Measurements from ENCODE around the gene SLC36A1.

SLC36A1 gene

DNA sequence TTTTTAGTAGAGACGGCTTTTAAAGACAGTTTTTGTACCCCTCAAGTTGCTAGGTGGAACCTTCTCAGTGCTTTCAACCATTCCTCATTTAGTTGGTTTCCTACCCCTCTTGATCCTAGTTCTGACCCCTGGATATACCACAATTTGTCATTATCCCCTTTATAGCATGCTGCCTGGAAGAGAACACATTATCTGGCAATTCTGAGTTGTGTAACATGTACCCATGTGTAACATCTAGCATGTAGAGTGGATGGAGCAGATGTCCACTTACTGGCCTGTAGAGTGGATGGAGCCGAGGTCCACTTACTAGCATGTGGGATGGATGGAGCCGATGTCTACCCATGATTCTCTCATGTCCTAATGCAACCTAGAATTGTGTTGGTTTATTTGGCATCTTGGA lies 7.5 kb downstream of the SLC36A1 start:
- Histone ChIP-seq H3K4me1 (ENCODE audit: control insufficient read depth in 1 of 2, insufficient read depth in 2 of 2, low read length in 2 of 2) (peaks cover 0 to 3% of the 10 kb centered on the region in 2 donors), H3K4me3 (ENCODE audit: low read depth in 1 of 2, low read length in 2 of 2) (no peak overlapping the region), H3K36me3 (ENCODE audit: control insufficient read depth in 1 of 2, insufficient read depth in 2 of 2, low read length in 2 of 2) (peaks cover under 1 to 7% of the 10 kb centered on the region in 2 donors), H3K27ac (ENCODE audit: low read length) (no peak overlapping the region), H3K9me3 (ENCODE audit: control insufficient read depth in 1 of 2, low read length in 2 of 2) (no peaks in the 10 kb centered on the region), H3K27me3 (ENCODE audit: low read depth, low read length) (no peaks in the 10 kb centered on the region)

DNA sequence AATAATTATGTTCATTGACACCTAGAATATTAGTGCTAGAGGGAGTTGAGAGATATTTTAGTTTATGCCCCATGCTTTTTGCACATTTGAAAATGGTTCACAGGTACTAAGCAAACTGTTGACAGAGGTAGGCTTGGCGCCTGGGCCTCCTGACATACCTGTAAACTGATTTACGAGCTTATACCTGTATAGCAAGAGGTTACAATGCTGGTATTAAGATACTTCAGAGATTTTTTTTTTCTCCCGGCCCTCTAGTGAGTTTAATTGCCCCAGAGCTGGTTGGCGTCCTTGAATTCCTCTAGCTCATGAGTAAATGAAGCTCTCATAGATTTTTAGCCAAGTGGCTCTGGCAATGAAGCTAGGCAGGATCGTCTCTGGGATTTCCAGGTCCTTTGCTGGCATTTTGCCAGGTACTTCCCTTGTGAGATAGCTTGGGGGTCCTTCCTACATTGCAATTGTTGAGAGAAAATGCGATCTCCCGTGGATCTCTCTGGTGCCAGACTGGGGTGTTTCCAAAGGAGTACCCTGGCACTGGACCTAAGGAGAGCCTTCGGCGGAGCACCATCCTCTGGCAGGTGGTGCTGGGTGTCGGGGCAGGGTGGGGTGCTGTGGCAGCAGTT lies 9.0 kb downstream of the SLC36A1 start:
- Histone ChIP-seq H3K4me3 (ENCODE audit: low read depth in 1 of 2, low read length in 2 of 2) (no peak overlapping the region), H3K27me3 (ENCODE audit: low read depth, low read length) (no peaks in the 10 kb centered on the region), H3K4me1 (ENCODE audit: control insufficient read depth in 1 of 2, insufficient read depth in 2 of 2, low read length in 2 of 2) (peaks cover 0 to 3% of the 10 kb centered on the region in 2 donors)

DNA sequence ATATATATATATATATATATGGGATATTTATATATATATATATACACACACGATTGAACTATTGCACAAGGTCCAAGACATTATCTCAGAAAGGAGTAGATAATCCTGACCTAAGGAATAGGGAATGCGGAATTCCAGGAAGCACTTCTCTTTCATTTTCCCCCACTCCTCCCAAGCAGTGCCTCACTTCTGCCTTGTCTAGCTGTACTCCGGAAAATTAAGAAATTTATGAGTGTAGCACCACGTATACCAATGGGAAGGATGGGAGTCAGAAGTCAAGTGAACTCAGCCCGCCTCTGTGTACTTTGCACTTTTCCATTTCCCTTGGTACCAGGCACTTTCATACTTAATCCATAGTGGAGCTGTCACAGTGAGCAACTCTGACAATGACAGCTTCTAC lies 10.9 kb downstream of the SLC36A1 start:
- Histone ChIP-seq H3K27ac (ENCODE audit: low read length) (no peak overlapping the region), H3K4me1 (ENCODE audit: control insufficient read depth in 1 of 2, insufficient read depth in 2 of 2, low read length in 2 of 2) (no peaks in the 10 kb centered on the region), H3K4me3 (ENCODE audit: low read depth in 1 of 2, low read length in 2 of 2) (no peak overlapping the region), H3K36me3 (ENCODE audit: control insufficient read depth in 1 of 2, insufficient read depth in 2 of 2, low read length in 2 of 2) (peaks cover 10 to 16% of the 10 kb centered on the region in 2 donors), H3K9me3 (ENCODE audit: control insufficient read depth in 1 of 2, low read length in 2 of 2) (no peaks in the 10 kb centered on the region), H3K27me3 (ENCODE audit: low read depth, low read length) (no peaks in the 10 kb centered on the region)

More for the DNA sequence above, 9.0 kb downstream of the SLC36A1 start:
- peaks cover 10 to 16% of the 10 kb centered on the region in 2 donors for H3K36me3 ChIP-seq (ENCODE audit: control insufficient read depth in 1 of 2, insufficient read depth in 2 of 2, low read length in 2 of 2)
- no peaks in the 10 kb centered on the region for H3K9me3 ChIP-seq (ENCODE audit: control insufficient read depth in 1 of 2, low read length in 2 of 2)
- no peak overlapping the region for H3K27ac ChIP-seq (ENCODE audit: low read length)

DNA sequence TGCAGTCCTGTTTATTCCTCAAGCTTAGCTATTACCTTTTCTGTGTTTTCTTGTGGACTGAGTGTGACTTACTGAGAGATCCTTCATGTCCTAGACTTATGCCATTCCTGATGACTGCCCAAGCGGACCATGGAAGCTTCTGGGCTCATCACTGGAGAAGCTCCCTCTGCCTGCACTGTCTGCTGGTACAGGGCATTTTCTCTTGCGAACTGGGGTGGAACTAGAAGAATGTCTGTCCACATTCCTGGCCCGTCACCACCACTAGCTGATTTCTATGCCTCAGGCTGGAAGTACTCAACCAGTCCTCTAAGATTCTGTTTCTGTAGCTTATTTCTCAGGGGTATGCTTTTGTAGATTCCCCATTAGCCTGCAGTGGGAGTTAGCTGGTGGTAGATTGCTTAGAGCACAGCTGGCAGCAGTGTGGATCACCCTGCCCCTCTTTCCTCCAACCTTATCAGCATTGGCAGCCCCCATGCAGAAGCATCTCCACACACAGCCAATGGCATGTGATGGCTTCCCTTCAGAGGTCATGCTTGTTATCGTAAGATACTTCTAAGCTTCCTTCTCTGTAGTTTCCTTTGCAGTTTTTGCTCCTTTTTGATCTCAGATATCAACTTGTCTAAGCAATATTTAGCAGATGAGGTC lies 12.4 kb downstream of the SLC36A1 start:
- Histone ChIP-seq H3K27ac (ENCODE audit: low read length) (no peak overlapping the region), H3K36me3 (ENCODE audit: control insufficient read depth in 1 of 2, insufficient read depth in 2 of 2, low read length in 2 of 2) (peaks cover 17 to 27% of the 10 kb centered on the region in 2 donors), H3K4me1 (ENCODE audit: control insufficient read depth in 1 of 2, insufficient read depth in 2 of 2, low read length in 2 of 2) (no peaks in the 10 kb centered on the region), H3K9me3 (ENCODE audit: control insufficient read depth in 1 of 2, low read length in 2 of 2) (no peaks in the 10 kb centered on the region), H3K27me3 (ENCODE audit: low read depth, low read length) (no peaks in the 10 kb centered on the region), H3K4me3 (ENCODE audit: low read depth in 1 of 2, low read length in 2 of 2) (no peak overlapping the region)

DNA sequence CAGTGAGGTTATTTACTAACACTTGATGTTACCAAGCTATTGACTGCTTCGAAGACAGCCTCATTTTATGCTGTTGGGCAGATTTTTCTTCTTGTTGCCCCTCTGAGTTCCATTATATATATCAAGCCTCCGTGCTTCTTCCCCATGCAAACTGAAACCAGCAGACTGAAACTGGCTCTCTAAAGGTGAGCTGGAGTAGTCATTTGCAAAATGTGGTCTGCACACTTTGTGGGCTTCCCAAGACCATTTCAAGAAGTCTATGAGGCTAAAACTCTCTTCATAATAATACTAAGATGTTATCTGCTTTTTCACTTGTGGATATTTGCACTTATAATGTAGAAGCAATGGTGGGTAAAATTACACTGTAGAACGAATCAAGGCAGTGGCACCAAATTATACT lies 13.9 kb downstream of the SLC36A1 start:
- H3K4me3 ChIP-seq (ENCODE audit: low read depth in 1 of 2, low read length in 2 of 2), result no peak overlapping the region
- H3K4me1 ChIP-seq (ENCODE audit: control insufficient read depth in 1 of 2, insufficient read depth in 2 of 2, low read length in 2 of 2), result no peaks in the 10 kb centered on the region
- H3K36me3 ChIP-seq (ENCODE audit: control insufficient read depth in 1 of 2, insufficient read depth in 2 of 2, low read length in 2 of 2), result peaks cover 25 to 42% of the 10 kb centered on the region in 2 donors
- H3K27ac ChIP-seq (ENCODE audit: low read length), result no peak overlapping the region
- H3K9me3 ChIP-seq (ENCODE audit: control insufficient read depth in 1 of 2, low read length in 2 of 2), result no peaks in the 10 kb centered on the region
- H3K27me3 ChIP-seq (ENCODE audit: low read depth, low read length), result no peaks in the 10 kb centered on the region

DNA sequence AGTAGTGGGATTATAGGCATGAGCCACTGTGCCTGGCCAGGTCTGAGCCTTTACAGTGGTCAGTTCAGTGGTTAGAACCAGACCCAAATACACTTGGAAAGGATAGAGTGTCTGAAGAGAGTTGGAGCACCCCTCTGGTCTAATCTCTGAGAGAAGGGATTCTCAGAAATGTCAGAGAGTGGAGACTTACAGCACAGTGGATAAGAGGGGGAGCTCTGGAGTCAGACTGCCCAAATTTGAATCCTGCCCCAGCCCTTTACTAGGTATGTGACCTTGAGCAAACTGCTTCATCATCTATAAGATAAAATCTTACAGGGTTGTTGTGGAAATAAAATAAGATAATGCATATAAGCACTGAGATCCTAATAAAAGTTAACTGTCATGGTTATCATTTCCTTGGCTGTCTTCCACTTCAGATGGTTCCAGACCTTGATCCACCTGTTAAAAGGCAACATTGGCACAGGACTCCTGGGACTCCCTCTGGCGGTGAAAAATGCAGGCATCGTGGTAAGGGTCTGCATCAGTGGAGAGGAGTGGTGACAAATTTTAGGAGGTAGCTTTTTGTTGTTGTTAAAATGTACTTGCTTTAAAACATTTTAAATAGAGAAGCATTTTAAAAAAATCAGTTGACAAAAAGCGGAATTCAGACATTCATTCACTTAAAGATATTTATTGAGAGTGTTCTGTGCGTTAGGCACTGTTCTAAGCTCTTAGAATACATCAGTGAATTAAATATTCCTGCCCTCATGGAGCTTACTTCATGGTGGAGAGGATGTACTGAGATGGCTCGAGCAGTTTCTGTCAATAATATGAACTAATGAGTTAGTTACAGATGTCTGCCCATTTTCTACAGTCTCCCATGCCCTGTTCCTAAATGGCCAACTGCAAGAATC lies 16.0 kb downstream of the SLC36A1 start:
- no peaks in the 10 kb centered on the region for H3K9me3 ChIP-seq (ENCODE audit: control insufficient read depth in 1 of 2, low read length in 2 of 2)
- H3K27ac ChIP-seq (ENCODE audit: low read length), result no peak overlapping the region
- H3K4me3 ChIP-seq (ENCODE audit: low read depth in 1 of 2, low read length in 2 of 2), result no peak overlapping the region
- H3K36me3 ChIP-seq (ENCODE audit: control insufficient read depth in 1 of 2, insufficient read depth in 2 of 2, low read length in 2 of 2), result peaks cover 35 to 55% of the 10 kb centered on the region in 2 donors
- no peaks in the 10 kb centered on the region for H3K4me1 ChIP-seq (ENCODE audit: control insufficient read depth in 1 of 2, insufficient read depth in 2 of 2, low read length in 2 of 2)
- no peaks in the 10 kb centered on the region for H3K27me3 ChIP-seq (ENCODE audit: low read depth, low read length)

DNA sequence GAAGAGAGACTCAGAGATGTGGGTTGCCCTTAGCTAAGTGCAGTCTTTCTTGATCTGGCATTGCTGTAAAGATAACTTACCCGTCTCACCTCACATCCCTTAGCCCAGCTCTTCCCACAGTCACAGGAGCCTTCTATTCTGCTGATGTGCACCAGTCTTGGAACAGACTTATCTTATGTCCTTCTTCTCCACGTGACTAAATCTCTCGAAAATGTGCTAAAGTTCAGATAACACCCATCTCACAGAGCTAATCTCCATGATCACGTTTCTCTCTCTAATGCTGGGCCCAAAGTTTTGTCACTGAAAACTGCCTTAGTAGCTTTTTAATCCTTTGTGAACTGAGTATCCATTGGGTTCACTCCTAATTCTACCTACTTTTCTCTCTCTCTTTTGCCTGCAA lies 16.7 kb downstream of the SLC36A1 start:
- no peaks in the 10 kb centered on the region for H3K9me3 ChIP-seq (ENCODE audit: control insufficient read depth in 1 of 2, low read length in 2 of 2)
- H3K4me1 ChIP-seq (ENCODE audit: control insufficient read depth in 1 of 2, insufficient read depth in 2 of 2, low read length in 2 of 2), result no peaks in the 10 kb centered on the region
- H3K36me3 ChIP-seq (ENCODE audit: control insufficient read depth in 1 of 2, insufficient read depth in 2 of 2, low read length in 2 of 2), result peaks cover 35 to 51% of the 10 kb centered on the region in 2 donors
- no peak overlapping the region for H3K27ac ChIP-seq (ENCODE audit: low read length)
- no peaks in the 10 kb centered on the region for H3K27me3 ChIP-seq (ENCODE audit: low read depth, low read length)
- no peak overlapping the region for H3K4me3 ChIP-seq (ENCODE audit: low read depth in 1 of 2, low read length in 2 of 2)

DNA sequence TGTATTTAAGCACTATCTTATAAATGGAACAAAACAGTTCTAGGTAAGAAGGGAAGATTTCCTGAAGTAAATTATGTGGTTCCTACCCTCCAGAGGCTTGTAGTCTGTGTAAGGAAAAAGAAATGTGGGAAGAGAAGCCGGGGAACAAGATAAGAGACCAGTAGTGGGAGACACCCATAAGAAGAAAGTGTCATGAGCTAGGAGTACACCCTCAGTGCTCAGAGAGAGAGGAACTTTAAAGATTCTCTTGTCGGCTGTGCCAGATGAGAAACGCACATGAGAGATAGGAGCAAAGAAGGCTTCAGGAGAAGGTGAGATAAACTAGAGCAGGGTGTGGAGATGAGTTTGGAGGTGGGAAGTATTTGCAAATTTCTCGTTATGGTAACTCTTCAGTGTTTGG lies 18.1 kb downstream of the SLC36A1 start:
- Histone ChIP-seq H3K27ac (ENCODE audit: low read length) (no peak overlapping the region), H3K9me3 (ENCODE audit: control insufficient read depth in 1 of 2, low read length in 2 of 2) (no peaks in the 10 kb centered on the region), H3K27me3 (ENCODE audit: low read depth, low read length) (no peaks in the 10 kb centered on the region), H3K4me1 (ENCODE audit: control insufficient read depth in 1 of 2, insufficient read depth in 2 of 2, low read length in 2 of 2) (no peaks in the 10 kb centered on the region), H3K4me3 (ENCODE audit: low read depth in 1 of 2, low read length in 2 of 2) (no peak overlapping the region), H3K36me3 (ENCODE audit: control insufficient read depth in 1 of 2, insufficient read depth in 2 of 2, low read length in 2 of 2) (peaks cover 35 to 42% of the 10 kb centered on the region in 2 donors)

DNA sequence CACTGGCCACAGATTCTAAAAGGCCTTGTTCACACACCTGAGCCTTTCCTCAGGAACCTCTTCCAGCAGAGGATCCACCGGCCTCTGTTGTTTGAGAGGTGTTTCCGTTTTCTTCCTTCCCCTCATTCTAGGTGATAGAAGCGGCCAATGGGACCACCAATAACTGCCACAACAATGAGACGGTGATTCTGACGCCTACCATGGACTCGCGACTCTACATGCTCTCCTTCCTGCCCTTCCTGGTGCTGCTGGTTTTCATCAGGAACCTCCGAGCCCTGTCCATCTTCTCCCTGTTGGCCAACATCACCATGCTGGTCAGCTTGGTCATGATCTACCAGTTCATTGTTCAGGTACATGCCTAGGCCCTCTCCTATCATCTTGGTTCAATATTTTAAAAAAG lies 20.2 kb downstream of the SLC36A1 start:
- Histone ChIP-seq H3K4me3 (ENCODE audit: low read depth in 1 of 2, low read length in 2 of 2) (no peak overlapping the region), H3K27ac (ENCODE audit: low read length) (no peak overlapping the region), H3K36me3 (ENCODE audit: control insufficient read depth in 1 of 2, insufficient read depth in 2 of 2, low read length in 2 of 2) (peaks cover 37 to 45% of the 10 kb centered on the region in 2 donors)

DNA sequence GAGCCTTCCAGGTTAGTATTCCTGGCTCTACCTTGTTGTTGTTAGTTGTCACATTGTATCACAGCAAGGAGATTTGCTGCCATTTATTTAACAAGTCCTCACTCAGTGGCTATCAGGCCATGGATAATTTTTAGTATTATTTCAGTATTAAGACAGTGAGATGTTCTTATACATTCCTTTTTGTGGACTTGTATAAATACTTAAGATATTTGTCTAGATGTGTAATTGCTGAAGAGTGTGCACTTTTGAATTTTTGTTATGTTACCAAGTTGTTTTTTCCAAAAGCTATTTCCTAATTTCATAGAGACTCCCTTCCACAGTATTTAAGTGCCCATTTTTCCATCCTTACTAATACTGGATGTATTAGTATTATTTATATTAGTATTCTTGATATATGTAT lies 22.0 kb downstream of the SLC36A1 start:
- no peaks in the 10 kb centered on the region for H3K4me1 ChIP-seq (ENCODE audit: control insufficient read depth in 1 of 2, insufficient read depth in 2 of 2, low read length in 2 of 2)
- H3K27me3 ChIP-seq (ENCODE audit: low read depth, low read length), result no peaks in the 10 kb centered on the region

More for the DNA sequence above, 20.2 kb downstream of the SLC36A1 start:
- H3K4me1 ChIP-seq (ENCODE audit: control insufficient read depth in 1 of 2, insufficient read depth in 2 of 2, low read length in 2 of 2), result no peaks in the 10 kb centered on the region
- H3K9me3 ChIP-seq (ENCODE audit: control insufficient read depth in 1 of 2, low read length in 2 of 2), result no peaks in the 10 kb centered on the region
- H3K27me3 ChIP-seq (ENCODE audit: low read depth, low read length), result no peaks in the 10 kb centered on the region

DNA sequence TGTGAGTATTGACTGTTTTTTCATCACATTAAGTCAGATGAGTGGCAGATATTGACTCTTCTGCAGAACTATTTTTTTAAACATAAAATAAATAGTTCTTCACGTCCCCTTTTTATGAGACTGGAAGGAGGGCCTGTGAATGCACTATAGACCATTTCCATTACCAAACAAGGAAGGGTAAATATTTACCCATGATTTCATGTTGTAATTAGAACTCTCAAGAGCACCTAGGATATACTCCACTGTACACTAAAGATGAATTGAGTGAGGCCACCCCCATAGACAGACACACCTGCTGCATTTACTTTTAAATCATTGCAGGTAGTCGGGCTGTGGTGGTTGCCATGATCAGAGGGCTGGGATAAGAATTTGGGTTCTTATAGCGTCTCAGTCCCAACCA lies 22.6 kb downstream of the SLC36A1 start:
- Histone ChIP-seq H3K27me3 (ENCODE audit: low read depth, low read length) (no peaks in the 10 kb centered on the region), H3K4me3 (ENCODE audit: low read depth in 1 of 2, low read length in 2 of 2) (no peak overlapping the region), H3K27ac (ENCODE audit: low read length) (no peak overlapping the region), H3K9me3 (ENCODE audit: control insufficient read depth in 1 of 2, low read length in 2 of 2) (no peaks in the 10 kb centered on the region), H3K36me3 (ENCODE audit: control insufficient read depth in 1 of 2, insufficient read depth in 2 of 2, low read length in 2 of 2) (peaks cover 28 to 39% of the 10 kb centered on the region in 2 donors), H3K4me1 (ENCODE audit: control insufficient read depth in 1 of 2, insufficient read depth in 2 of 2, low read length in 2 of 2) (no peaks in the 10 kb centered on the region)

More for the DNA sequence above, 22.0 kb downstream of the SLC36A1 start:
- Histone ChIP-seq H3K4me3 (ENCODE audit: low read depth in 1 of 2, low read length in 2 of 2) (no peak overlapping the region), H3K36me3 (ENCODE audit: control insufficient read depth in 1 of 2, insufficient read depth in 2 of 2, low read length in 2 of 2) (peaks cover 33 to 45% of the 10 kb centered on the region in 2 donors), H3K9me3 (ENCODE audit: control insufficient read depth in 1 of 2, low read length in 2 of 2) (no peaks in the 10 kb centered on the region), H3K27ac (ENCODE audit: low read length) (no peak overlapping the region)

All from muscle layer of duodenum (tissue), 2 donors.